Stimulated activated CD4-positive, alpha-beta T cell treated with anti-CD3 and anti-CD28 coated beads, TNF-alpha, amount 100 ng/mL, for 48 hours (primary cell): Measurements from ENCODE around the gene SOBP.

Experiments used
- DNase-seq, 3 donors: peaks; one replicate each; pipeline ENCODE4 v3.0.0-alpha.2; 2020; ENCODE audit warnings: low read depth in 3 of 3

Gene SOBP

GRCh38 chr6:107639511-107639910 is 149.6 kb downstream of the SOBP start:
- no peak for DNase-seq

DNA sequence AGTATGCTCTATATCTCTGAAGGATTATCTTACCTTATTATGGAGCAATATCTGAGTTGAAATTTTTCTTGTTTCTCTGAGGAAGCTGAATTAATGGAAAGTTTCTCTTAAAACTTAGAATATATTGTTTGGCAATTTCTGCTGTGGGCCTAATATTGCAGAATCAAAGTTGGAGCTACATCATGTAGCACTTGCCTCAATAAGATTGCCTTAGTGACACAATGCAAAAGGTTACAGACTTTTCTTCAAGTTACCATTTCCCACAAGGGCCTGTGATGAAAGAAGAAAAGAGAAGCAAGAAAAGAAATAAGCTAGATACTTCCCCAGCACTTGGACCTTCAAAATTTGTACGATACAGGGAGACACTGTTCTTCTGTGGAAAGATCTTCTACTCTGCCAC is 151.2 kb downstream of the SOBP start:
- no peak for DNase-seq

DNA sequence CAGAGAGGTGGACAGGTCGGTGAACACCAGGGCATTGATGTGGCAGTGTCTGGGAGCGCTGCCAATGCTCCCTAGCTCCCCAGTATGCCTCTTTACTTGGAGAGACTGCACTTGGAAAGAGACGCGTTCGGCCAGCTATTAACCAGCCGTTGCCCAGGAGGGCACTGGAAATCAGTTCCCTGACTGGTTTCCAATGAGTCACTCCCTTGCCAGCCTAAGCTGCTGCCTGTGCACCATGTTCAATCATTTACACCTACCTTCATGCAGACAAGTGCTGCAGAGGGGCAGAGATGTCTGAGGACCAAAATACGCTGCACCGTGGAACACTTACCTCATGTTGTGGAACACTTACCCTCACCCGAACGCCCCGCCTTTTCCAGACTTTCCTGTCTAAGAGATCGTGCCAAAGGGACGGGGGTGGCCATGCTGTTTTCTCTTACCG is 151.6 kb downstream of the SOBP start:
- DNase-seq: no peak

GRCh38 chr6:107642095-107642860 is 152.4 kb downstream of the SOBP start:
- no peak for DNase-seq

DNA sequence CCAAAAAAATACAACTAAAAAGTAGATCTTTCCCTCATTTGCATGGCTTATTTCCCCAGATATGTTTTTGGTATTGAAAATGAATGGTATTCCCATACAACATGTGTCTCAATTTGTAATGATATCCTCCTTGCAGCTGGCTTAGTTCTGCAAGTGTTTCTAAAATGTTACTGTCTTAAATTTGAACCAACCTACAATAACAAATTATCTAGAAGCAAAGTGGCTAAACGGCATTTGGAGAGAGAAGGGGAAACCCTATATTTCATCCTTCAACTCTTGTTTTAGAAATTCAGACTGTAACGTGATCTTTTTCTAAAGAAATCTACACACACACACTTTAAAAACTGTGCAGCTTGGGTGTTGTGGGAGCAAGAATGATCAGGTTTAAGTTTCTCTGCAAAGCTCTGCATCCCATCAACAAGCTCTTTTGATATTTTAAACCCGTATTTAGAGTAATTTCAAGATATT is 153.0 kb downstream of the SOBP start:
- DNase-seq: no peak

DNA sequence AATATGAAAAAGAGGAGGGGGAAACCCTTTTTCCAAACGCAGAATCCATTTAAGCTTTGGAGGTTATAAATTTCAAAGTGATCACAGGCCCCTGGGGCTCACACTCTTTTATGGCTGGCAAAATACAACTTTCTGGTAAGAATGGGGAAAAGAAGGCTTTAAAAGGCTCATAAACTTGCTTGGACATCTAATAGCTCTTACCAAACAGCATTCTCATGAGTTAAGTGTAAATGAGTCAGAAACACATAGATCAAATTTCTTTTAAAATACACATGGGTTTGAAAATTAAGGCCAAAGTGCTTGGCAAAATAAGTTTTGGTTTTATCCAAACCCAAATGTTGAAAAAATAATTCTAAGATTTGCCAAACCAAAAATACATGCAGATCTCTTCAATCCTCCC is 154.6 kb downstream of the SOBP start:
- DNase-seq: no peak

DNA sequence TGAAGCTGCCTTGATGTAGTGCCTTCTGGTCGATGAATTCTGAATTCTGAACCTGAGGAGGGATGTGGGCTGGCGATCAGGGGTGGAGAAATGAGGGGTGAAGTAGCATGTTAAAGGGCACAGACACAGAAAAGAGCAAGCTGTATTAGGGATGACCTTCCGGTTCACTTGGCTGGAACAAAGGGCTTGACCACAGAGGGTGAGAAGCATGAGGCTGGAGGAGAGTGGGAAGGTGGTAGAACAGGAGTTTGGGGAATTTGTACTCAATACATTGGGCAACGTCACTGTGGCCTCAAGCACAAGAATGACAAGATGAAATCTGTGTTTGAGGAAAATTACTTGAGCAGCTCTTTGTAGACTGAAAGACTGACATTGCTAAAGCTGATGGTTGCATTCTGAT is 155.8 kb downstream of the SOBP start:
- no peak for DNase-seq

- DNase-seq: no peak
Observed at GRCh38 chr6:107646176-107646575, 156.3 kb downstream of the SOBP start.

DNA sequence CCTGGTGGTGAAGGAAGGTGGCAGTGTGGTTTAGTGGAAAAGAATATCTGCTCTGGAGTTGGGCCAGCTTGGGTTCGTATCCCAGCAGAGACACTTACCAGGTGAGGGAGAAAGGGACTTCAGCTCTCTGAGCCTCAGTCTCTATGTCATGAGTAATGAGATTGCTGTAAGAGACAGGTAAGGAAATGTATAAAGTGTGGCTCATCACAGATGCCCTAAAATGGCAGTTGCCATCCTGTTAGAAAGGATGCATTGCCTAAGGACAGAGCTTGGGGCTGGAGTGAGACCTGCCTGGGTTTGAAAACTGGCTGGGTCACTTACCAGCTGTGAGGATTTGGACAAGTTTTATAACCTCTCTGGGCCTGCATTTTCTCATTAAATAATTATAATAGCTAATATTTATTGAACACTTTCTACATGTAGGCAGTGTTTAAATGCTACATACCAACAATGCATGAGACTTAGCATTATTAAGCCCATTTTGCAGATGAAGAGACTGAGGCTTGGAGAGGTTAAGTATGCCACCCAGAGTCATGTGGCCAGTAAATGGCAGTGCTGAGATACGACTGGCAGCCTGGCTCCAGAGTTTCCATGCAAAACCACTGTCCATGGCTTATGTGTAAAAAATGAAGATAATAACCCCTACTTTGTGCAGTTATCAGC is 157.0 kb downstream of the SOBP start:
- DNase-seq: no peak

GRCh38 chr6:107647439-107647948 is 157.6 kb downstream of the SOBP start:
- DNase-seq: no peak

- no peak for DNase-seq
Observed at GRCh38 chr6:107648983-107649382, 159.1 kb downstream of the SOBP start.

DNA sequence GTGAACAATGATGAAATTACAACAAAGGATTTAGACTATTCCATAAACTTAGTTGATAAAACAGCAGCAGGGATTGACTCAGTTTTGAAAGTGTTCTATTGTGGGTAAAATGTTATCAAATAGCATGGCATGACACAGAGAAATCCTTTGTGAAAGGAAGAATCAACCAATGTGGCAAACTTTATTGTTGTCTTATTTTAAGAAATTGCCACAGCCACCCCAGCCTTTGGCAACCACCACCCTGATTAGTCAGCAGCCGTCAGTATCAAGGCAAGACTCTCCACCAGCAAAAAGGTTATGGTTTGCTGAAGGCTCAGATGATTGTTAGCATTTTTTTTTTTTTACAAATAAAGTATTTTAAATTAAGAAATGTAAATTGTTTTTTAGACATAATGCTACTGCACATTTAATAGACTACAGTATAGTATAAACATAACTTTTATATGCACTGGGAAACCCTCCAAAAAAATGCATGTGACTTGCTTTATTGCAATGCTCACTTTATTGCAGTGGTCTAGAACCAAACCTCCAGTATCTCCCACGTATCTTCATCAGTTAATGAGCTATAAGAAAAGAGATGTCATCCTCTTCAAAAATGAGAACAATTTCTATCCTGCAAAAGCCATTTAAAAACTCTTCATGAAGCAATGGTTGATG is 162.7 kb downstream of the SOBP start:
- no peak for DNase-seq

GRCh38 chr6:107653183-107653580 is 163.3 kb downstream of the SOBP start:
- no peak for DNase-seq

GRCh38 chr6:107653861-107654394 is 164.0 kb downstream of the SOBP start:
- DNase-seq: no peak

GRCh38 chr6:107654764-107655163 is 164.8 kb downstream of the SOBP start:
- no peak for DNase-seq

DNA sequence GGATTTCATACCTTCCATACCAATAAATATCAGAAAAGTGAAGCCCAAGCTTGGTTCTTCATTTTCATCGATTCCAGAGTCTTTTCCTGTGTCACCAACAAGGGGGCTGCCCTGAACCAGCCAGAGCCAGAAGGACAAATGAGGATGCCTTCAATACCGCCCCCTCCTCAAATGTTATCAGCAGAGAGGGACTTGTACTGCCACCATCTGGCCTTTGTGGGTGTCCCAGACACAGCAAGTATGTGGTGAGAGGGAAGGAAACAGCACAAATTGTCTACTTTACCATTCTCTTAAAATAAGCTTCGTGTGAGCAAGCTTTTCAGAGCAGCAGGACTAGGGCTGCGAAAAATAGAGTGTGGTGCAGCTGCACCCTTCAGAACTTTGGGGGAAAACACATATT is 165.3 kb downstream of the SOBP start:
- DNase-seq: no peak

DNA sequence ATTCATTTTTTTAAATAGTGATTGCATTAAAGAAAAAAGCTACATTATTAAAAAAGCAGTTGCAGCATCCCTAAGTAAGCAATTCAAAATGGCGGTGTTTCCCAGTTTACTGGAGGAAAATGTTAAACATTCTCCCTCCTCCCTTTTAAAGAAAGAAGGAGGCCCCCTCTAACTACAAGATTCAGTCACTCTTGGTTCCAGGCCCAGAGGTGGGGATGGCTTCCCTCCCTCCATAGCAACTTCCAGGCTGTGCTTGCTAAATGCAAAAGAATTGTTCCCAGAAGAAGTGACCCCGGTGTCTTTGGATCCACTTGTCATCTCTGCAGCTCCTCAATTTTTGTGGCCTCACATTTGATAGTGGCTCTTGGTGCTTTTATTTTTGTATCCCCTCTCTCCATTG is 165.9 kb downstream of the SOBP start:
- no peak for DNase-seq

- no peak for DNase-seq
Observed at GRCh38 chr6:107656401-107656800, 166.5 kb downstream of the SOBP start.

- DNase-seq: no peak
Observed at GRCh38 chr6:107656883-107657282, 167.0 kb downstream of the SOBP start.

DNA sequence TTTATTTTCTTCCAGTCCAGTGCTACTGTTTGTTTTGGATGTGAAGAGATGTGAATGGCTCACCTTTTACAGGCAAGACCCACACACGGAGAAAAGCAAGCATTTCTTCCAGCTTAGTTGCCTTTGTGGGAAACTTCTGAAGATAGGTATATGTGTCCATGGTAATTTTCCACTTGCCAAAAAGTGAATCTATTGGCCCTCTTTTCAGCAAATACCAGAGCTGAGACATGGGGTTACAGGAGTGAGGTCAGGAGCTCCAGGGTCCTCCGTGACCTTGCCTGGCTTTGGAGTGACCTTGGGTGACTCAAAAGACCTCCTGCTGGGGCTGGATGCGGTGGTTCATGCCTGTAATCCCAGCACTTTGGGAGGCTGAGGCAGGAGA is 167.4 kb downstream of the SOBP start:
- DNase-seq: no peak

DNA sequence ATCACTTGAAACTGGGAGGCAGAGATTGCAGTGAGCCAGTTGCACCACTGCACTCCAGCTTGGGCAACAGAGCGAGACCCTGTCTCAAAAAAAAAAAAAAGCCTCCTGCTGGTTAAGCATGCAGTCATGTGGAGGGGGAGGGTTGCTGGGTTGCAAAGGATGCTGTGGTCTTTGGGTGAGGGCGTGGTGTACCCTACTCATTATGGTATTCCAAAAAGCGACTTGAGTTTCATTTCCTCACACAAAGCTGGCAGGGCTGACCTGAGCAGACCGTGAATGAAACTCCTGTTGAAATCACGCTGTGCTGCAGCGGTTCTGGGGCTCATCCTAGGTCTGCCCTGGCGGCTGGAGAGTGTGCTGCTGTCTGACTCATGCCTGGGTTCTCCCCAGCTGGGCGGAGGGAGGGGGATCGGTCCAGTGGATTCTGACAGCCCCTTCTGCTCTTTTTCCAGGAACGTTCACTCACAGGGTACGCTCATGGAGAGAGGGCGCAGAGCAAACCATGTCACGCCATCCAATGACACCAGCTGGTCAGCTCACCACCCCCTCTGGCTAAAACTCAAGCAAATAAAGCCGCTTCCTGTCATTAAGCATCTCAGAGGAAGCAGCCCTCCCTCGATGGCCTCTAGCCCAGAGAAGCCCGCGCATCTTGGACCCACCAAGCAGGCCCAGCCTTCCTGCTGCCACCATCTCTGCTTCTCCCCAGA is 168.0 kb downstream of the SOBP start:
- peak; percentile 35 to 55 (median 46) for DNase-seq
